ENCODE results near the gene FYB2.
A peak's percentile ranks its signal among the peaks of the same experiment; 100 is the strongest.
"Not testable (repeated sequence)": the region's sequence is repeated elsewhere in the genome, so short reads cannot be mapped to it uniquely, and the experiment has no call there.

FYB2 gene

GRCh38 chr1:56795870-56796269 is 23.3 kb downstream of the FYB2 start:
- no peak for DNase-seq

DNA sequence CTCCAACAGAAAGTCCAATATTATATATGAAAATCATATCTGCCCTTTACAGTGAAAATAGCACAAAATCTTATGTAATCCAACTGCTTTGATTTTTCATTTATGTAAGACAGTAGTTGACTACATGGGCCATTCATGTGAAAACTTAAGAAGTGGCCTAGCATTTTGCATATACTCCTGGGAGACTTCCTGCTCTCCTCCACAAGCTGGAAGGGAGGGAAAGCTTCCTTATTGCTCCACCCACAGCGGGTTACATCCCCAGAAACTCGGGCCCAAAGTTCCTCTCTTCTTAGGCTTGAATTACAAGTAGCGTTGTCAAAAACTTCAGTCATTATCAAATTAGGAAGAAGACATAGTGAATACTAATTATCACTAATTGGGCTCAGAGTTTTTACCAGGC is 29.2 kb downstream of the FYB2 start:
- peak in 1 of 4 experiments; percentile 10 for DNase-seq

DNA sequence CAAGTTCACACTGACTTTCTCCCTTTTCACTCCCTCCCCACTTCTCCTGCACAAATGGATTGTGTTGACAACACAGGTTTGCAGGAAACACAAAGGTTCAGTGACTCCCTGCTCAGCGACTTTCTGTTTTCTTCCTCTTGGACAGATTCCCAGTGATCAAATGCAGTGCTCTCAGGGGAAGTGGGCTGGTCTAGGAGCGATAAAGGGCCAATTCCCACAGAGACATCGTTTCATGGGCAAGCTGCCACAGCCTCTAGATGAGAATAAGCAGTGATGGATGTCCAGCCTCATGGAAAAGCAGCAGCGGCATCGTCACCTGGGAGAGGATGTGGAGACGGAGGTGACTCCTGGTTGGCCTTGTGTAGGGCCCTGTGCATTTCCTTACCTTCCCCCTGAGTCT is 30.6 kb downstream of the FYB2 start:
- no peak for DNase-seq

DNA sequence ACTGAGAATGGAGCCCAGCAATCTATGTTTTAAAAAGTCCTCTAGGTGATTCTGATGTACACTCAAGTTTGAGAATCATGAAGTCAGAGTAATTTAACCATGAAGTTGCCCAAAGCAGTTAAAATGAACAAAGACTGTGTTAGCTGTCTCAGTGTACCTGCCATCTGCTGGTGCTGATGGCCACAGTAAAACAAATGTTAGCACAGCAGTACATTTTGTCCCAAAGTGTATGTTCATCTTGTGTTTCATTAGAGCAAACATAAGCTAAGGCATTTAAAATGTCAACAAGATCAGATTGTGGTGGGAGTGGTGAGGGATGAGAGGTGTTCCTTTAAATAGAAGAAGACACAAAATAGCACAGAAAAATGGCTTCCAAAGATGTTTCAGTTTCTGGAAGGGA is 31.1 kb downstream of the FYB2 start:
- no peak for DNase-seq

GRCh38 chr1:56787330-56787729 is 31.9 kb downstream of the FYB2 start:
- no peak for DNase-seq

- no peak for DNase-seq
These were observed 36.4 kb downstream of the FYB2 start for GRCh38 chr1:56782773-56783172.

DNA sequence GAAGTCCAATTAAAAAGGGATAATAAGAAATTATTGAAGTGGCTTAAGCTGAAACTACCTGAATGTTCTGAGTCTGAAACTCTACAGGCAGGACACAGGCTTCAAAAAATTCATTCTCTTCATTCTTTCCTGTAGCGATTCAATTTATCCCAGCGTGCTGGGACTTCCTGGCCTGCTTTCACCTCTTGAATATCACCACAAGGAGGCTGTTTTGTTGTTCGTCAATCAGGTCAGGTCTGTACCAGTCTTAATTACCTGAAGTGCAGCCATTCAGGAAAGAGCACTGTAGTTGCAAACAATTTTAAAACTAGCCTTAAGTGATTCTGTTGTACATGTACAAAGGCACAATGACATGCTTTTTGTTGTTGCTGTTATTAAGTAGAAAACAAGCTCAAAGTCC is 38.4 kb downstream of the FYB2 start:
- DNase-seq = no peak

DNA sequence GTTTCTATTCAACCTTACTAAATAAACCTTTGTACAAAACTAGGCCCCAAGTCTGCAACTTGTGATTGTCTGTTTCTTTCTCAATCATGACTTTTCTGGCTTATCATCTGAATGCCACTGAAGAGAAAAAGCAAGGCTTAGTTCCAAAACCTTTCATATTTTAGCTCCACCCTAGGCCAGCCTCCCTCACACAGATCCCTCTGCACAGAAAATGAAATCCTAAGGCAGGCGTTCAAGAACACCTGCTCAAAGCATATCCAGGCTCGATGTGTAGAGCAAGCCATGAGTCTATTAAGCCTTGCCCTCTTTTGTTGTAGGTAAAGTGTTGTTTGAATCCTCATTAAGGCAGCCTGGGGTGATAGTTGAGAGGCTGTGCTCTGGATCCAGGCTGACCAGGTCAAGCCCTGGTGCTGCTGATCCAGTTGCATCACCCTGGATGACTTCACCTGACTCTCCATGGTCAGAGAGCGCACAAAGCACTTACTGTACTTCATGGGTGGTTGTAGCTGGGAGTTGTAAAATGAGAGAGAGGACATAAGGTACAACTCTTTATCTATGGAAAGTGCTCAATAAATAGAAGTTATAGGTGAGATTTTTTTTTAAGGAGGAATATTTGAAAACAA is 39.0 kb downstream of the FYB2 start:
- DNase-seq = no peak

GRCh38 chr1:56777972-56778371 is 41.2 kb downstream of the FYB2 start:
- no peak for DNase-seq

GRCh38 chr1:56774732-56775131 is 44.5 kb downstream of the FYB2 start:
- DNase-seq = not testable (repeated sequence)

DNA sequence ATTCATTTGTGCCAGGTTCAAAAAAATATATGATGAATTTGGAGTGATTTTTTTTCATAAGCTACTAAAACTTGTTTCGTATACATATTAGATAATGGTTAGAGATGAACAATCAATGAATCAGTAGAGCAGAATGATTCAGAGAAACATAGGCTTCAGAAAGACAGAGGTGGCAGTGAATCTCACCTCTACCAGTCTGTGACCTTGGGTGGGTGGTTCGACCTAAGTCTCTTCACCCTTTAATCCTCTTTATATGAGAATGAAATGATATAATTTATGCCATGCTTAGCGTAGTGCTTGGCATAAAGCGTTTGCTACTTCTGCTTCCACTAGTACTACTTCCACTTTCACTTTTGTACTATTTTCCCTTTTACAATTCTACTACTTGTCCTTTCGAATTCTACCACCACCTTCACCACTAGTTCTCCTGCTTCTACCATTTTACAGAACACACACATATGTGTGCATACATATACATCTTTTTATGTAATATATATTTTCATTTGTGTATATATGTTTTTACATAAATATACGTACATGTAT is 45.1 kb downstream of the FYB2 start:
- peak in 2 of 4 experiments; percentile 23 to 47 for DNase-seq

GRCh38 chr1:56773341-56774066 is 45.7 kb downstream of the FYB2 start:
- DNase-seq = no peak

DNA sequence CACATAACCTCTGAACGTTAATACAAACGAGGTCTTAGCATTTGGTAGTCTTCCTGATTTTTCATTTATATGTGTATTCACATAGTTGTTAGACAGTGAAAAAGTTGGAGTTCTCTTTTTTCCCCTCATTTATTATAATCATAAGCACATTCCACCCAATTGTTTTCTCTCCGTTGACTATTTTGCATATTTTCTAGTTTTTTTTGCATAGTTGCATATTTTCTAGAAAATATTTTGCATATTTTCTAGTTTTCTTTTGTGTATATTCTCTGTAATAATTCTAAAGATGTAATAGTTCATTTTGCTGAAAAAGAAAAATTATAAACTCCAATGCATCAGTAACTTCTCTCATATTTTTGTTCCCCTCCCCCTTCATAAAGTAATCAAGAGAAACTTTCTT is 47.5 kb downstream of the FYB2 start:
- DNase-seq = no peak

DNA sequence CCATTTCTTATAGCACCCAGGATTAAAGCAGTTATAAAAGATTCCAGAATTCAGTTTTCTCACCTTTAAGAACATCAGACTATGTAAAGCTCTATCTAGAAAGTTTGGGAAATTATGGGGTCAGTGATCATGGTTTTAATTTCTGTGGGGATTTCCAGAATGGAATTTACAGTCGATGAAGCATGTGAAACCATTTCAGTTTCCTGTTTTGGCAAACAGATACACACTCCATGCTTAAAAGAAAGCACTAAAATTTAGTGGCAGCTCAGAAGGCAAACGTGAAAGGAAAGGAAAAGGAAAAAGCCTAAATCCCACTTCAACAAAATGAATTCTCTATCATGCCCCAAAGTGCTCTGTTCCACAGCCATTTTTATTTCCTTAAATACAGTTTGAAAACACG is 60.4 kb downstream of the FYB2 start:
- no peak for DNase-seq

DNA sequence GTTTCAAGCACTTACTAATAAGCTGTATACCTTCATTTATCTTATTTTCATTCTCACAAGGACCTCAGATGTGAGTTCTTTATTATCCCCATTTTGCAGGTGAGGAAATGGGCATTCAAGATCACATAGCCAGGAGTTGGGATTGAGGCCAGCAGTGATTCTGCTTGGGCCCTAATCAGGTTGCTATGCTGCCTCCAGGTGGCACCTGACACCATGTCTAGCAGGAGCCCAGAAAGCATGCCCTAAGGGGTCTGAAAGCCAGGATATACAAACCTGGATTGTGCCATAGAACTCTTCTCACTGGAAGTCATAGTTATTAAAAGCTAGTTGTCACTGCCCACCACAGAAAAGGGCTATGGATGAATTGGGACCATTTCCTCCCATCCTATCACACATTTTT is 61.1 kb downstream of the FYB2 start:
- DNase-seq = no peak

DNA sequence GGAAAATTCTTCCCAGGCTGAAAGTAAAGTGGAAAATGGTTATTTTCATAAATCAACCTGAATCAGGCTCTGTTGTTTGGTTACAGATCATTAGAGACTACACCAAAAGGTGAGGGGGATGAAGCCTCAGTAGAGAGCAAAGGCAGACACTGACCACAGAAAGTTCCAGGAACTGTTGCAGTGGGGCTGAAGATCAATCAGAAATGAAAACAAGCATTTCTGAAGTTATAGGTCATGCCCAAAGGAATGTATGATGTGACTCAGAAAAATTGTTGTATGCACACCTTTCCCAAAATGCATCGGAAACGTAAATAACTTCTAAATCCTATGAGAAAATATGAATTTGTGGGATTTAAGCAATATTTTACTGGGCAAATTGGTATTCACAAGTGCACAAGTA is 63.3 kb downstream of the FYB2 start:
- DNase-seq = no peak

DNA sequence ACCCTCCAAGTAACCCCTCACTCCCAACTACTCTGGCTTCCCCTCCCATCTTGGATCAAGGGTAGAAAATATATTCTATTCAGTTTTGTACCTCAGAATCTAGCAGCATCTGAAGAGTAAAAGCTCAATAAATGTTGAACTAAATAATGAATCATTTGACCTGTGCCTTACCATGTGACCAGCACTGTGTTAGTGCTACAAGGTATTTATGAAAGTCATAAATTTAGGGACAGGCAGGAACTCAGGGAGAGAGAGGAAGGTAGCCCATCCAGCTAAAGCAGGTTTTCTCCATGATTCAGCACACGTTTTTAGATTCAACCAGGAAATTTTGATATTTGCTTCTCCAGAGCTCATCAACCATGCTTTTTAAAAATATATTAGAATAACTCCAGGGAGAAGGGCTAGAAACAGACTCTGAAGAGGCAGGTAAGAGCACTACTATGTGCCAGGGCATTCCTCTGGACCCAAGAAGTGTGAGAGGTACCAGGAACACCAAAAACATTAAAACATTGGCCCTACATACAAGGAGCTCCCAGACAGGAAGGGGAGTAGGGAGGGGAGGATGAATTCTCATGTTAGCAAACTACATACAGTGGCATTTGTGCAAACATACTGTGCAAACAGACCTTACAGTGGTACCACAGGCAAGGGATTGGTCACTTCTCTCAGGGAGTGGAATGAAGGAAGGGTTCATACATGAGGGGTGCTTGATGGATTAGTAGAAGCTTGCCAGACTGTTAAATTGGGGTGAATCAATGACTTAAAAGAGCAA is 64.3 kb downstream of the FYB2 start:
- DNase-seq = no peak

- no peak for DNase-seq
These were observed 74.0 kb downstream of the FYB2 start for GRCh38 chr1:56745231-56745630.

DNA sequence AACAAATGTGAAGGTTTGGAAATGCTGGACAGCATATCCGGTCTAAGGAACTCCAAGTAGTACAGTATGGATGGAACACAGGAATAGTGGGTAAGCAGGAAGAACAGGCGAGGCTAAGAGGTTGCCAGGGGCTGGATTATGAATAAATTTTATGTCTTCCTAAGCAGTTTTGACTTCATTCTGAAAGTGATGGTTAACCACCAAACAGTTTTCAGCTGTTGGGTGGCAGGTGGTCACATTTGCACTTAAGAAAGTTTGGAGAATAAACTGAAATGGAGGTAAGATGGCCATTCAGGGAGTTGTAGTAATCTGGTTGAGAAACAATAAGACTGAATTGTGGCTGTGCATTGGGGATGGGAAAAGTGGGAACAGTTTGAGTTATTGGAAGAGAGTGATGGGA is 90.2 kb downstream of the FYB2 start:
- no peak for DNase-seq

DNA sequence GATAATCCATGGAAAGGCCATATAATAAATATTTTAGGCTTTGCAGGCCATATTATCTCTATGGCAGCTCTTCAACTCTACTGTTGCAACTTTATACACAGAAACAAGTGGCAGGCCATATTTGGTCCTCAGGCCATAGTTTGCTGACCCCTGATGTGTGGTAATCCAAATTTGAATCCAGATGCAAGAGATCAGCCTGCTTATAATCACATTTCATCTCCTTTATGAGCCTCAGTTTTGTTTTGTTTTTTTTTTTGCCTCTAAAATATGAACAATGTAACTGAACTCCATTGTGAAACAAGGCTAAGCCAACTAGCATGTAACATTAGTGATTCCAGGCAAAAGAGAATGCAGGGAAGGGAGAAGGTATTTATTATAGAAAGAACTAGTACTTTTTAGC is 92.5 kb downstream of the FYB2 start:
- no peak for DNase-seq

- no peak for DNase-seq
These were observed 100.0 kb downstream of the FYB2 start for GRCh38 chr1:56719171-56719570.

DNA sequence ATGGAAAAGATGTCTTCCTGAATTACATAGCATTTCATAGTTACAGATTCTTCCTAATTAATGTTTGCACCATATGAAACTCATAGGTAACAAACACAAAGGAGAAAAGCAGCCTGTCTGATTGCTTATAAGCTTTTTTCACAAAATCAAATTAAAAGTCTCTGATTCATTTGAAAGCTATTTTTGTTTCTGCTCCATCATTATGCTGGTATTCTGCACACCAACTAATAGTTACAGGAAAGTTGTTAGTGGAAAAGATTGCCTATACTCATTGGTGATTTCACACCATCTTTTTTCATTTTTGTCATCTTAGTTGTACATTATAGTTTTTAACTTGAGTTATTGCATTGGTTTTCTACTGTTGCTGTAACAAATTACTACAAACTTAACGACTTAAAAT is 104.0 kb downstream of the FYB2 start:
- no peak for DNase-seq

DNA sequence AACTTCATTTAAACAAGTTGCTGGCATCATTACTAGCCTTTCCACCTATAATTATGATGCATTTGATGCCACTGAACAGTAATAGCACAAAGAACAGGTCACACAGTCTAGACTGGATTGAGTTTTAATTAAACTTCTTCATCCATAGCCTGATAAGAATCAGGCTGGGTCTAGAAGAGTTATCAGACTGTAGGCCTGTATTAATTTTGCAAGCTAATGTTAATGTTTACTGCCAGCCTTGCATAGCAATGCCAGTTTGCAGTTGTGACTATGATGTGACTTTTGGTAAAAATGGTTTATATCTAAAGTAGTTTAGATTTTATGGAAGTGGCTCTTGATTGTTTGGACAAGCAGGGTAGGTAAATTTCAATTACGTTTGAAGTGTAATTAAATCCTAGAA is 106.1 kb downstream of the FYB2 start:
- no peak for DNase-seq

DNA sequence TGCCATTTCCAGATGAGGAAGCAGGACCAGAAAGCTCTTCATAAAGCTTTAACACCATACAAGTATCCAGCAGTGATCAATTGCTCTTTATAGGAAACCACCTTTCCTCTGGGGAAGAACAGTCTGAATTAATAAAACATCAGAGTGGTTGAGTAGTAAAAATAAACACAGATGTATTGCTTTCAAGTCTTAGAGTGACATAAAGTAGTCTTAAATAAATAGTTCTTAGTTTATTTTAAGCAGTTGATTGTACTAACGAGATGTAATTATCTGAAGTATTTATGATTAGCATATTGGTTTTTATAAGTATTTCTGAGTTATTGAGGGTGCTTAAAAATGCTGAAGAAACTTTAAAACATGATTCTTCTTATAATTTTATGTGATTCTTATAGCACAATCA is 107.1 kb downstream of the FYB2 start:
- no peak for DNase-seq

All from suppressor macrophage (primary cell).